Measurements from ENCODE around the gene CFD.
"Not testable (repeated sequence)": the region's sequence is repeated elsewhere in the genome, so short reads cannot be mapped to it uniquely, and the experiment has no call there.

Gene CFD

GRCh38 chr19:869245-870177 is 10.0 kb downstream of the CFD start:
- DNase-seq (ENCODE audit: insufficient read length) (no peak), FAIRE-seq (no peak)
- TF ChIP-seq POLR2AphosphoS5 (IDR thresholded peaks at IDR 0.05; ENCODE audit: low read depth, low read length) (no peak), TAF1 (IDR thresholded peaks at IDR 0.05; ENCODE audit: borderline replicate concordance, low read depth, low read length) (no peak), POLR2A (IDR thresholded peaks at IDR 0.05; ENCODE audit: low read depth, low read length) (no peak)

- DNase-seq (ENCODE audit: insufficient read length) (no peak), FAIRE-seq (no peak)
- TF ChIP-seq POLR2AphosphoS5 (IDR thresholded peaks at IDR 0.05; ENCODE audit: low read depth, low read length), result no peak
- TF ChIP-seq POLR2A (IDR thresholded peaks at IDR 0.05; ENCODE audit: low read depth, low read length), result no peak
- TF ChIP-seq TAF1 (IDR thresholded peaks at IDR 0.05; ENCODE audit: borderline replicate concordance, low read depth, low read length), result no peak
These were observed 10.8 kb downstream of the CFD start for GRCh38 chr19:870314-870713.

- FAIRE-seq (no peak), DNase-seq (ENCODE audit: insufficient read length) (no peak)
- TF ChIP-seq POLR2AphosphoS5 (IDR thresholded peaks at IDR 0.05; ENCODE audit: low read depth, low read length) (no peak), POLR2A (IDR thresholded peaks at IDR 0.05; ENCODE audit: low read depth, low read length) (no peak), TAF1 (IDR thresholded peaks at IDR 0.05; ENCODE audit: borderline replicate concordance, low read depth, low read length) (no peak)
These were observed 11.5 kb downstream of the CFD start for GRCh38 chr19:870963-871401.

GRCh38 chr19:871446-872265 is 12.2 kb downstream of the CFD start:
- TF ChIP-seq POLR2AphosphoS5 (IDR thresholded peaks at IDR 0.05; ENCODE audit: low read depth, low read length) (no peak), TAF1 (IDR thresholded peaks at IDR 0.05; ENCODE audit: borderline replicate concordance, low read depth, low read length) (no peak), POLR2A (IDR thresholded peaks at IDR 0.05; ENCODE audit: low read depth, low read length) (no peak)
- FAIRE-seq (no peak), DNase-seq (ENCODE audit: insufficient read length) (no peak)

GRCh38 chr19:872266-872951 is 12.9 kb downstream of the CFD start:
- peak; percentile 97 for DNase-seq (ENCODE audit: insufficient read length)
- TF ChIP-seq TAF1 (IDR thresholded peaks at IDR 0.05; ENCODE audit: borderline replicate concordance, low read depth, low read length), result no peak
- no peak for FAIRE-seq

- TF ChIP-seq POLR2AphosphoS5 (IDR thresholded peaks at IDR 0.05; ENCODE audit: low read depth, low read length) (no peak), POLR2A (IDR thresholded peaks at IDR 0.05; ENCODE audit: low read depth, low read length) (no peak), TAF1 (IDR thresholded peaks at IDR 0.05; ENCODE audit: borderline replicate concordance, low read depth, low read length) (no peak)
- peak; percentile 97 for FAIRE-seq
- peak; percentile 86 for DNase-seq (ENCODE audit: insufficient read length)
These were observed 13.6 kb downstream of the CFD start for GRCh38 chr19:873084-873483.

- FAIRE-seq, result no peak
- DNase-seq (ENCODE audit: insufficient read length), result no peak
- TF ChIP-seq POLR2AphosphoS5 (IDR thresholded peaks at IDR 0.05; ENCODE audit: low read depth, low read length) (no peak), POLR2A (IDR thresholded peaks at IDR 0.05; ENCODE audit: low read depth, low read length) (no peak), TAF1 (IDR thresholded peaks at IDR 0.05; ENCODE audit: borderline replicate concordance, low read depth, low read length) (no peak)
These were observed 14.1 kb downstream of the CFD start for GRCh38 chr19:873561-874041.

- FAIRE-seq (no peak), DNase-seq (ENCODE audit: insufficient read length) (no peak)
- no peak for TF ChIP-seq POLR2AphosphoS5 (IDR thresholded peaks at IDR 0.05; ENCODE audit: low read depth, low read length)
- no peak for TF ChIP-seq TAF1 (IDR thresholded peaks at IDR 0.05; ENCODE audit: borderline replicate concordance, low read depth, low read length)
- TF ChIP-seq POLR2A (IDR thresholded peaks at IDR 0.05; ENCODE audit: low read depth, low read length), result no peak
These were observed 15.9 kb downstream of the CFD start for GRCh38 chr19:875265-875879.

GRCh38 chr19:876089-876488 is 16.6 kb downstream of the CFD start:
- FAIRE-seq (no peak), DNase-seq (ENCODE audit: insufficient read length) (no peak)
- TF ChIP-seq POLR2AphosphoS5 (IDR thresholded peaks at IDR 0.05; ENCODE audit: low read depth, low read length) (no peak), POLR2A (IDR thresholded peaks at IDR 0.05; ENCODE audit: low read depth, low read length) (no peak), TAF1 (IDR thresholded peaks at IDR 0.05; ENCODE audit: borderline replicate concordance, low read depth, low read length) (no peak)

GRCh38 chr19:876780-877314 is 17.4 kb downstream of the CFD start:
- TF ChIP-seq POLR2AphosphoS5 (IDR thresholded peaks at IDR 0.05; ENCODE audit: low read depth, low read length) (no peak), TAF1 (IDR thresholded peaks at IDR 0.05; ENCODE audit: borderline replicate concordance, low read depth, low read length) (no peak), POLR2A (IDR thresholded peaks at IDR 0.05; ENCODE audit: low read depth, low read length) (no peak)
- FAIRE-seq (no peak), DNase-seq (ENCODE audit: insufficient read length) (no peak)

GRCh38 chr19:877992-878660 is 18.7 kb downstream of the CFD start:
- DNase-seq (ENCODE audit: insufficient read length); FAIRE-seq: not testable (repeated sequence)

GRCh38 chr19:878751-879561 is 19.5 kb downstream of the CFD start:
- not testable (repeated sequence) for DNase-seq (ENCODE audit: insufficient read length); FAIRE-seq
